ENCODE measurements around the gene TEX9. TPM values are rescaled to one million over a fixed set of nuclear protein-coding genes. Genes with fewer than 3 reads are reported as not detected.
"Not testable (repeated sequence)": the region's sequence is repeated elsewhere in the genome, so short reads cannot be mapped to it uniquely, and the experiment has no call there.

The TEX9 gene
- total RNA-seq, 1 donor from 2014 or later: 4.7 TPM

- DNase-seq (ENCODE audit: low read depth): no peak
- no peak for TF ChIP-seq CTCF (conservative IDR thresholded peaks at IDR 0.05; ENCODE audit: low read depth, low read length)
- no peak overlapping the region for H3K4me3 ChIP-seq (ENCODE audit: low read depth, low read length)
Measured at GRCh38 chr15:56411122-56411749, 46.0 kb downstream of the TEX9 start.

- not testable (repeated sequence) for DNase-seq (ENCODE audit: low read depth); H3K4me3 ChIP-seq (ENCODE audit: low read depth, low read length)
Measured at GRCh38 chr15:56413114-56413733, 48.0 kb downstream of the TEX9 start.

- H3K4me3 ChIP-seq (ENCODE audit: low read depth, low read length): no peak overlapping the region
- TF ChIP-seq CTCF (conservative IDR thresholded peaks at IDR 0.05; ENCODE audit: low read depth, low read length): no peak
- DNase-seq (ENCODE audit: low read depth): no peak
Measured at GRCh38 chr15:56425276-56425675, 60.0 kb downstream of the TEX9 start.

- no peak overlapping the region for H3K4me3 ChIP-seq (ENCODE audit: low read depth, low read length)
- no peak for TF ChIP-seq CTCF (conservative IDR thresholded peaks at IDR 0.05; ENCODE audit: low read depth, low read length)
- no peak for DNase-seq (ENCODE audit: low read depth)
Measured at GRCh38 chr15:56425976-56426375, 60.8 kb downstream of the TEX9 start.

- peak; percentile 54 for TF ChIP-seq CTCF (conservative IDR thresholded peaks at IDR 0.05; ENCODE audit: low read depth, low read length)
- no peak overlapping the region for H3K4me3 ChIP-seq (ENCODE audit: low read depth, low read length)
- no peak for DNase-seq (ENCODE audit: low read depth)
Measured at GRCh38 chr15:56428821-56429458, 63.7 kb downstream of the TEX9 start.

GRCh38 chr15:56432304-56432703, 67.1 kb downstream of the TEX9 start:
- no peak for TF ChIP-seq CTCF (conservative IDR thresholded peaks at IDR 0.05; ENCODE audit: low read depth, low read length)
- DNase-seq (ENCODE audit: low read depth): no peak
- no peak overlapping the region for H3K4me3 ChIP-seq (ENCODE audit: low read depth, low read length)

GRCh38 chr15:56440214-56440770, 75.1 kb downstream of the TEX9 start:
- no peak overlapping the region for H3K4me3 ChIP-seq (ENCODE audit: low read depth, low read length)
- no peak for DNase-seq (ENCODE audit: low read depth)

More at GRCh38 chr15:56440214-56440770, 75.1 kb downstream of the TEX9 start:
- no peak for TF ChIP-seq CTCF (conservative IDR thresholded peaks at IDR 0.05; ENCODE audit: low read depth, low read length)
